Fibroblast of mammary gland (primary cell): ENCODE data around the gene PALM.

Source experiments
- DNase-seq: peaks from one replicate; pipeline ENCODE4 v3.0.0-alpha.2; 2010; ENCODE audit warnings: low read depth
- H3K4me3 ChIP-seq: 2 replicates; pipeline ENCODE4 v1.5.1; 2011; ENCODE audit warnings: low read depth, mild to moderate bottlenecking, low read length, moderate library complexity; ENCODE audit not compliant: control insufficient read depth
- CTCF ChIP-seq: conservative IDR thresholded peaks from 2 replicates; pipeline ENCODE4 v1.5.1; 2011; ENCODE audit warnings: low read depth, low read length, inconsistent platforms; ENCODE audit not compliant: control insufficient read depth, insufficient read depth

The PALM gene

GRCh38 chr19:780935-781334 is 72.2 kb downstream of the PALM start:
- TF ChIP-seq CTCF, result no peak
- H3K4me3 ChIP-seq, result no peak overlapping the region
- DNase-seq, result no peak

- no peak for TF ChIP-seq CTCF
- no peak for DNase-seq
- no peak overlapping the region for H3K4me3 ChIP-seq
Observed at GRCh38 chr19:781800-782184, 73.1 kb downstream of the PALM start.

GRCh38 chr19:782185-782877 is 73.6 kb downstream of the PALM start:
- H3K4me3 ChIP-seq, result no peak overlapping the region
- DNase-seq, result no peak
- TF ChIP-seq CTCF, result no peak

- no peak for TF ChIP-seq CTCF
- DNase-seq, result no peak
- H3K4me3 ChIP-seq, result no peak overlapping the region
Observed at GRCh38 chr19:782878-783668, 74.3 kb downstream of the PALM start.

GRCh38 chr19:784541-784940 is 75.8 kb downstream of the PALM start:
- no peak overlapping the region for H3K4me3 ChIP-seq
- no peak for DNase-seq
- TF ChIP-seq CTCF, result no peak

- DNase-seq, result no peak
- no peak for TF ChIP-seq CTCF
- no peak overlapping the region for H3K4me3 ChIP-seq
Observed at GRCh38 chr19:787536-787935, 78.8 kb downstream of the PALM start.

- TF ChIP-seq CTCF, result no peak
- no peak overlapping the region for H3K4me3 ChIP-seq
- DNase-seq, result no peak
Observed at GRCh38 chr19:788686-788982, 79.9 kb downstream of the PALM start.
